K562 (cell line): ENCODE results near the gene TMEM208. TPM values are rescaled to one million over a fixed set of nuclear protein-coding genes. Genes with fewer than 3 reads are reported as not detected.
A peak's percentile ranks its signal among the peaks of the same experiment; 100 is the strongest.

Experiments used
- ATF1 ChIP-seq, 2 experiments: fragments of 450-650 bp in 1 of 2; IDR thresholded peaks; 2 replicates each; pipeline ENCODE4 v1.6.1; 2016; ENCODE audit warnings: missing compliant biosample characterization in 1 of 2, missing genetic modification characterization in 1 of 2
- DACH1 ChIP-seq: fragments of 450-650 bp; IDR thresholded peaks from 2 replicates; pipeline ENCODE4 v1.6.1; 2018; ENCODE audit not compliant: partially characterized antibody
- ETV1 ChIP-seq: fragments of 450-650 bp; conservative IDR thresholded peaks from 2 replicates; pipeline ENCODE4 v1.6.1; 2016; ENCODE audit warnings: missing genetic modification characterization, control low read depth, low read depth, missing compliant biosample characterization
- EWSR1 ChIP-seq: fragments of 450-650 bp; IDR thresholded peaks from 2 replicates; pipeline ENCODE4 v1.6.1; 2018; ENCODE audit warnings: borderline replicate concordance, mild to moderate bottlenecking, low read depth, moderate library complexity; ENCODE audit not compliant: partially characterized antibody
- PPARD ChIP-seq: fragments of 250-450 bp; sonication (Bioruptor Pico); IDR thresholded peaks from 2 replicates; pipeline ENCODE4 v1.8.0; 2022; ENCODE audit warnings: inconsistent platforms, mild to moderate bottlenecking, moderate library complexity
- PURB ChIP-seq: sonication (generic); formaldehyde crosslinking; IDR thresholded peaks from 2 replicates; pipeline ENCODE4 v1.9.0; 2021; ENCODE audit warnings: low read depth, mild to moderate bottlenecking, missing genetic modification reagents
- SIN3B ChIP-seq: fragments of 450-650 bp; IDR thresholded peaks from 2 replicates; pipeline ENCODE4 v1.6.1; 2017; ENCODE audit warnings: low read depth, mild to moderate bottlenecking, moderate library complexity
- ZNF217 ChIP-seq: sonication (generic); formaldehyde crosslinking; IDR thresholded peaks from 2 replicates; pipeline ENCODE4 v1.8.0; 2022; ENCODE audit warnings: mild to moderate bottlenecking, missing genetic modification reagents
- ZNF436 ChIP-seq: fragments of 250-450, 450-650 bp; sonication (Bioruptor Pico); formaldehyde crosslinking; IDR thresholded peaks from 2 replicates; pipeline ENCODE4 v1.7.0; 2020; ENCODE audit warnings: mild to moderate bottlenecking
- polyA plus RNA-seq, 8 experiments: library from polyadenylated mRNA; depleted of rRNA in 4 of 8; stranded (reverse) in 5 of 8; unstranded in 3 of 8; fragments of >200 nt; fragmentation: Nextera tagmentation in 2 of 8; fragmentation: Illumina TruSeq in 1 of 8; extraction: Ambion mirVana in 2 of 8; extraction: Trizol in 1 of 8; gene quantifications; 2 replicates each; pipeline versions ENCODE4 v1.2.1 to v1.2.3, GENCODE V29; 2011 to 2014; ENCODE audit warnings: inconsistent platforms in 1 of 8, missing spikeins in 1 of 8
- total RNA-seq, 7 experiments: library from RNA; depleted of rRNA in 6 of 7; stranded (reverse); fragments of >200 nt in 6 of 7; fragmentation: Illumina TruSeq in 2 of 7; extraction: Trizol in 2 of 7; gene quantifications; 2 replicates each; pipeline versions ENCODE4 v1.2.1 to v1.2.3, GENCODE V29; 2011 to 2021; ENCODE audit warnings: low replicate concordance in 1 of 7
- TF ChIP-seq, protein P1 (sequence below), 2 experiments: fragments of 450-650 bp; IDR thresholded peaks; 2 replicates each; pipeline ENCODE4 v1.6.1; 2018; ENCODE audit warnings: mild to moderate bottlenecking in 2 of 2, low read depth in 1 of 2; ENCODE audit not compliant: partially characterized antibody in 2 of 2
- TF ChIP-seq, protein P2 (sequence below): fragments of 450-650 bp; IDR thresholded peaks from 2 replicates; pipeline ENCODE4 v1.7.1; 2018; ENCODE audit warnings: mild to moderate bottlenecking, low read depth; ENCODE audit not compliant: partially characterized antibody
- TF ChIP-seq, protein P3 (sequence below): sonication (generic); formaldehyde crosslinking; IDR thresholded peaks from 2 replicates; pipeline ENCODE4 v1.8.0; 2022; ENCODE audit warnings: missing genetic modification reagents, mild to moderate bottlenecking, borderline replicate concordance
- TF ChIP-seq, protein P4 (sequence below): fragments of 450-650 bp; IDR thresholded peaks from one replicate; pipeline ENCODE4 v1.6.1; 2018; ENCODE audit warnings: mild to moderate bottlenecking, moderate library complexity; ENCODE audit not compliant: partially characterized antibody
- TF ChIP-seq, protein P5 (sequence below): fragments of 450-650 bp; IDR thresholded peaks from 2 replicates; pipeline ENCODE4 v1.6.1; 2017; ENCODE audit warnings: antibody characterized with exemption, mild to moderate bottlenecking

The TMEM208 gene
- total and polyA plus RNA-seq, 9 of the 15 experiments (the other 6 are each of a cell fraction or from before 2014, with no cell fraction given) = 31.8 to 239 (median 54.3) TPM

DNA sequence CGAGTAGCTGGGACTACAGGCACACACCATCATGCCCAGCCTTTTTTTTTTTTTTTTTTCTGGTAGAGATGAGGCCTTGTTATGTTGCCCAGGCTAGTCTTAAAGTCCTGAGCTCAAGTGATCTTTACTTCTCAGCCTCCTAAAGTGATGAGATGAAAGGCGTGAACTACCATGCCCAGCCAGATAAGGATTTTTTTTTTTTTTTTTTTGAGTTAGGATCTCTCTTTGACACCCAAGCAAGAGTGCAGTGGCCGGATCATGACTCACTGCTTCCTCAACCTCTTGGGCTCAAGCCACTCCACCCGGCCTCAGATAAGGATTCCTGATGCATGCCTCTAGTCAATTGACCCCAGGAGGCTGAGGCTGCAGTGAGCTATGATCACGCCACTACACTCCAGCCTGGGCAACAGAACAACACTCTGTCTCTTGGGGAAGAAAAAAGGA lies 41.2 kb downstream of the TMEM208 start (continued):
- TF ChIP-seq, protein P1, sequence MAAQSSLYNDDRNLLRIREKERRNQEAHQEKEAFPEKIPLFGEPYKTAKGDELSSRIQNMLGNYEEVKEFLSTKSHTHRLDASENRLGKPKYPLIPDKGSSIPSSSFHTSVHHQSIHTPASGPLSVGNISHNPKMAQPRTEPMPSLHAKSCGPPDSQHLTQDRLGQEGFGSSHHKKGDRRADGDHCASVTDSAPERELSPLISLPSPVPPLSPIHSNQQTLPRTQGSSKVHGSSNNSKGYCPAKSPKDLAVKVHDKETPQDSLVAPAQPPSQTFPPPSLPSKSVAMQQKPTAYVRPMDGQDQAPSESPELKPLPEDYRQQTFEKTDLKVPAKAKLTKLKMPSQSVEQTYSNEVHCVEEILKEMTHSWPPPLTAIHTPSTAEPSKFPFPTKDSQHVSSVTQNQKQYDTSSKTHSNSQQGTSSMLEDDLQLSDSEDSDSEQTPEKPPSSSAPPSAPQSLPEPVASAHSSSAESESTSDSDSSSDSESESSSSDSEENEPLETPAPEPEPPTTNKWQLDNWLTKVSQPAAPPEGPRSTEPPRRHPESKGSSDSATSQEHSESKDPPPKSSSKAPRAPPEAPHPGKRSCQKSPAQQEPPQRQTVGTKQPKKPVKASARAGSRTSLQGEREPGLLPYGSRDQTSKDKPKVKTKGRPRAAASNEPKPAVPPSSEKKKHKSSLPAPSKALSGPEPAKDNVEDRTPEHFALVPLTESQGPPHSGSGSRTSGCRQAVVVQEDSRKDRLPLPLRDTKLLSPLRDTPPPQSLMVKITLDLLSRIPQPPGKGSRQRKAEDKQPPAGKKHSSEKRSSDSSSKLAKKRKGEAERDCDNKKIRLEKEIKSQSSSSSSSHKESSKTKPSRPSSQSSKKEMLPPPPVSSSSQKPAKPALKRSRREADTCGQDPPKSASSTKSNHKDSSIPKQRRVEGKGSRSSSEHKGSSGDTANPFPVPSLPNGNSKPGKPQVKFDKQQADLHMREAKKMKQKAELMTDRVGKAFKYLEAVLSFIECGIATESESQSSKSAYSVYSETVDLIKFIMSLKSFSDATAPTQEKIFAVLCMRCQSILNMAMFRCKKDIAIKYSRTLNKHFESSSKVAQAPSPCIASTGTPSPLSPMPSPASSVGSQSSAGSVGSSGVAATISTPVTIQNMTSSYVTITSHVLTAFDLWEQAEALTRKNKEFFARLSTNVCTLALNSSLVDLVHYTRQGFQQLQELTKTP (IDR thresholded peaks at IDR 0.05; ENCODE audit: low read depth in 1 of 2, partially characterized antibody in 2 of 2) = peak in 1 of 2 experiments; percentile 55
- TF ChIP-seq, protein P2, sequence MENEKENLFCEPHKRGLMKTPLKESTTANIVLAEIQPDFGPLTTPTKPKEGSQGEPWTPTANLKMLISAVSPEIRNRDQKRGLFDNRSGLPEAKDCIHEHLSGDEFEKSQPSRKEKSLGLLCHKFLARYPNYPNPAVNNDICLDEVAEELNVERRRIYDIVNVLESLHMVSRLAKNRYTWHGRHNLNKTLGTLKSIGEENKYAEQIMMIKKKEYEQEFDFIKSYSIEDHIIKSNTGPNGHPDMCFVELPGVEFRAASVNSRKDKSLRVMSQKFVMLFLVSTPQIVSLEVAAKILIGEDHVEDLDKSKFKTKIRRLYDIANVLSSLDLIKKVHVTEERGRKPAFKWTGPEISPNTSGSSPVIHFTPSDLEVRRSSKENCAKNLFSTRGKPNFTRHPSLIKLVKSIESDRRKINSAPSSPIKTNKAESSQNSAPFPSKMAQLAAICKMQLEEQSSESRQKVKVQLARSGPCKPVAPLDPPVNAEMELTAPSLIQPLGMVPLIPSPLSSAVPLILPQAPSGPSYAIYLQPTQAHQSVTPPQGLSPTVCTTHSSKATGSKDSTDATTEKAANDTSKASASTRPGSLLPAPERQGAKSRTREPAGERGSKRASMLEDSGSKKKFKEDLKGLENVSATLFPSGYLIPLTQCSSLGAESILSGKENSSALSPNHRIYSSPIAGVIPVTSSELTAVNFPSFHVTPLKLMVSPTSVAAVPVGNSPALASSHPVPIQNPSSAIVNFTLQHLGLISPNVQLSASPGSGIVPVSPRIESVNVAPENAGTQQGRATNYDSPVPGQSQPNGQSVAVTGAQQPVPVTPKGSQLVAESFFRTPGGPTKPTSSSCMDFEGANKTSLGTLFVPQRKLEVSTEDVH = peak; percentile 55
- TF ChIP-seq ETV1 (no peak), DACH1 (no peak), PPARD (CRISPR knock-in tag) (no peak), ATF1 (CRISPR knock-in tag; IDR thresholded peaks at IDR 0.05) (no peak), ATF1 (tag; IDR thresholded peaks at IDR 0.05) (peak; percentile 70), EWSR1 (no peak), SIN3B (no peak), ZNF436 (CRISPR knock-in tag) (no peak), PURB (no peak), ZNF217 (CRISPR knock-in tag) (no peak)
- TF ChIP-seq, protein P3, sequence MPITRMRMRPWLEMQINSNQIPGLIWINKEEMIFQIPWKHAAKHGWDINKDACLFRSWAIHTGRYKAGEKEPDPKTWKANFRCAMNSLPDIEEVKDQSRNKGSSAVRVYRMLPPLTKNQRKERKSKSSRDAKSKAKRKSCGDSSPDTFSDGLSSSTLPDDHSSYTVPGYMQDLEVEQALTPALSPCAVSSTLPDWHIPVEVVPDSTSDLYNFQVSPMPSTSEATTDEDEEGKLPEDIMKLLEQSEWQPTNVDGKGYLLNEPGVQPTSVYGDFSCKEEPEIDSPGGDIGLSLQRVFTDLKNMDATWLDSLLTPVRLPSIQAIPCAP = no peak
- TF ChIP-seq, protein P4, sequence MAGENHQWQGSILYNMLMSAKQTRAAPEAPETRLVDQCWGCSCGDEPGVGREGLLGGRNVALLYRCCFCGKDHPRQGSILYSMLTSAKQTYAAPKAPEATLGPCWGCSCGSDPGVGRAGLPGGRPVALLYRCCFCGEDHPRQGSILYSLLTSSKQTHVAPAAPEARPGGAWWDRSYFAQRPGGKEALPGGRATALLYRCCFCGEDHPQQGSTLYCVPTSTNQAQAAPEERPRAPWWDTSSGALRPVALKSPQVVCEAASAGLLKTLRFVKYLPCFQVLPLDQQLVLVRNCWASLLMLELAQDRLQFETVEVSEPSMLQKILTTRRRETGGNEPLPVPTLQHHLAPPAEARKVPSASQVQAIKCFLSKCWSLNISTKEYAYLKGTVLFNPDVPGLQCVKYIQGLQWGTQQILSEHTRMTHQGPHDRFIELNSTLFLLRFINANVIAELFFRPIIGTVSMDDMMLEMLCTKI = no peak
- TF ChIP-seq, protein P5, sequence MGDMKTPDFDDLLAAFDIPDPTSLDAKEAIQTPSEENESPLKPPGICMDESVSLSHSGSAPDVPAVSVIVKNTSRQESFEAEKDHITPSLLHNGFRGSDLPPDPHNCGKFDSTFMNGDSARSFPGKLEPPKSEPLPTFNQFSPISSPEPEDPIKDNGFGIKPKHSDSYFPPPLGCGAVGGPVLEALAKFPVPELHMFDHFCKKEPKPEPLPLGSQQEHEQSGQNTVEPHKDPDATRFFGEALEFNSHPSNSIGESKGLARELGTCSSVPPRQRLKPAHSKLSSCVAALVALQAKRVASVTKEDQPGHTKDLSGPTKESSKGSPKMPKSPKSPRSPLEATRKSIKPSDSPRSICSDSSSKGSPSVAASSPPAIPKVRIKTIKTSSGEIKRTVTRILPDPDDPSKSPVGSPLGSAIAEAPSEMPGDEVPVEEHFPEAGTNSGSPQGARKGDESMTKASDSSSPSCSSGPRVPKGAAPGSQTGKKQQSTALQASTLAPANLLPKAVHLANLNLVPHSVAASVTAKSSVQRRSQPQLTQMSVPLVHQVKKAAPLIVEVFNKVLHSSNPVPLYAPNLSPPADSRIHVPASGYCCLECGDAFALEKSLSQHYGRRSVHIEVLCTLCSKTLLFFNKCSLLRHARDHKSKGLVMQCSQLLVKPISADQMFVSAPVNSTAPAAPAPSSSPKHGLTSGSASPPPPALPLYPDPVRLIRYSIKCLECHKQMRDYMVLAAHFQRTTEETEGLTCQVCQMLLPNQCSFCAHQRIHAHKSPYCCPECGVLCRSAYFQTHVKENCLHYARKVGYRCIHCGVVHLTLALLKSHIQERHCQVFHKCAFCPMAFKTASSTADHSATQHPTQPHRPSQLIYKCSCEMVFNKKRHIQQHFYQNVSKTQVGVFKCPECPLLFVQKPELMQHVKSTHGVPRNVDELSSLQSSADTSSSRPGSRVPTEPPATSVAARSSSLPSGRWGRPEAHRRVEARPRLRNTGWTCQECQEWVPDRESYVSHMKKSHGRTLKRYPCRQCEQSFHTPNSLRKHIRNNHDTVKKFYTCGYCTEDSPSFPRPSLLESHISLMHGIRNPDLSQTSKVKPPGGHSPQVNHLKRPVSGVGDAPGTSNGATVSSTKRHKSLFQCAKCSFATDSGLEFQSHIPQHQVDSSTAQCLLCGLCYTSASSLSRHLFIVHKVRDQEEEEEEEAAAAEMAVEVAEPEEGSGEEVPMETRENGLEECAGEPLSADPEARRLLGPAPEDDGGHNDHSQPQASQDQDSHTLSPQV = peak; percentile 48; the same call in 1 of the 2 replicates
